DMS79 treated with DMSO at 0.1 percent for 48 hours (cell line): Measurements from ENCODE around the gene YTHDF1.
"Not testable (repeated sequence)": the region's sequence is repeated elsewhere in the genome, so short reads cannot be mapped to it uniquely, and the experiment has no call there.

Source experiments
- DNase-seq: peaks from one replicate; lab custom pipeline; 2025; lab: John Stamatoyannopoulos, UW

The YTHDF1 gene

GRCh38 chr20:63216041-63216848 lies at the start of gene YTHDF1:
Gene YTHDF1 (minus strand): TSS chr20:63216131. CDS start chr20:63215892, 239 bp downstream.
- peak; percentile 96 for DNase-seq

GRCh38 chr20:63264519-63264918 lies 48.6 kb upstream of the YTHDF1 start:
- DNase-seq, result no peak

GRCh38 chr20:63264000-63264399 lies 48.1 kb upstream of the YTHDF1 start:
- DNase-seq, result no peak

DNA sequence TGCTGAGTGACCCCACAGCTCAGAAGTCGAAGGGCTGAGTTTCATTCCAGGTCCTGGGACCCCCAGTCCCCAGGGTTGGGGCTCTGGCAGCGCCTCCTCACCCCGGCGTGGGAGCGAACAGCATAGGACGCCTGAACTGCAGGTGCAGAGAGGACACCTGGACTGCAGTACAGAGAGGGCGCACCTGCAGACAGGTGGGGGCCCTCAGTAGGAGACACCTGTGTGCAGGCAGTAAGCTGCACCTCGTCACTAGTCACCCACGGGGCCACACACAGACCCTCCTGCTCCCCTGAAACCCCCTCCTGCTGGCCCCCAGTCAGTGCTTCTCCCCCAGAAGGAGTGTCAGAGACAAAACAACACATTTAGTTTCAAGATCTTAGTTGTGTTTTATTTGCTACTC lies 46.9 kb upstream of the YTHDF1 start:
- DNase-seq, result no peak

- DNase-seq, result no peak
These were observed 46.0 kb upstream of the YTHDF1 start for GRCh38 chr20:63261795-63262528.

DNA sequence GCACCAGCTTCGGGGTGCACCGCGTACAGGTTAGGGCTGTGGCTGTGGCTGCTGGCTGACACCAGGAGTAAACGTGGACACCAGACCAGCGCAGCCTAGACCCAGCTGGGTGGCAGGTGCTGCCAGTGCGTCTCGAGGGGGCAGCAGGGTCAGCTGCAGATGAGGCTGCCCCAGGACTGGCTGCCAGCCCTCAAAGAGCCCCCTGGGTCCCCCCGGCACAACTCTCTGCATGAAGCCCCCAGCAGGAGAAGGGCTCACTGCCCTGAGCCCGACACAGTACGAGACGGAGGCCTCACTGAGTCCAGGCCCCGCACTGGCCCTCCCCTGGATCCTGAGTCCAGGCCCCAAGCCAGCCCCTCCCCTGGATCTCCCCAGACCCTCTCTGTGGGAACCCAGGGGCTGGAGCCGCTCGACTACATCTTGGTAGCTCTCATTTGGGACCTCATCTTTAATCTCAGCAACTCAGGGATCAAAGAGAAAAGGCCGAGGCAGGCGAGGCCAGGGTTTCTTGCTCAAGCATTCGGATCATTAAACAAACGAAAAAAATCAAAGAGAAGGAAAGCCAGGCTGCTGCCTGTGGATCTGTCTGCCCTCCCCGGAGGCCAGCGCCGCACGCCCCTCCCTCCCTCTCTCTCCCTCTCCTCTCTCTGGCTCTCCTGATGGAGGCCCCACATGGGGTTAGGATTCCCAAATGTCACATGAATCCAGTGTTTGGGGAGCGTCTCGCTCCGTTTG lies 45.3 kb upstream of the YTHDF1 start:
- no peak for DNase-seq

- DNase-seq, result no peak
These were observed 44.6 kb upstream of the YTHDF1 start for GRCh38 chr20:63260521-63260920.

GRCh38 chr20:63259734-63260460 lies 44.0 kb upstream of the YTHDF1 start:
- no peak for DNase-seq

- no peak for DNase-seq
These were observed 42.9 kb upstream of the YTHDF1 start for GRCh38 chr20:63258781-63259180.

- DNase-seq, result no peak
These were observed 41.7 kb upstream of the YTHDF1 start for GRCh38 chr20:63257629-63258028.

- DNase-seq, result no peak
These were observed 41.0 kb upstream of the YTHDF1 start for GRCh38 chr20:63256954-63257353.

DNA sequence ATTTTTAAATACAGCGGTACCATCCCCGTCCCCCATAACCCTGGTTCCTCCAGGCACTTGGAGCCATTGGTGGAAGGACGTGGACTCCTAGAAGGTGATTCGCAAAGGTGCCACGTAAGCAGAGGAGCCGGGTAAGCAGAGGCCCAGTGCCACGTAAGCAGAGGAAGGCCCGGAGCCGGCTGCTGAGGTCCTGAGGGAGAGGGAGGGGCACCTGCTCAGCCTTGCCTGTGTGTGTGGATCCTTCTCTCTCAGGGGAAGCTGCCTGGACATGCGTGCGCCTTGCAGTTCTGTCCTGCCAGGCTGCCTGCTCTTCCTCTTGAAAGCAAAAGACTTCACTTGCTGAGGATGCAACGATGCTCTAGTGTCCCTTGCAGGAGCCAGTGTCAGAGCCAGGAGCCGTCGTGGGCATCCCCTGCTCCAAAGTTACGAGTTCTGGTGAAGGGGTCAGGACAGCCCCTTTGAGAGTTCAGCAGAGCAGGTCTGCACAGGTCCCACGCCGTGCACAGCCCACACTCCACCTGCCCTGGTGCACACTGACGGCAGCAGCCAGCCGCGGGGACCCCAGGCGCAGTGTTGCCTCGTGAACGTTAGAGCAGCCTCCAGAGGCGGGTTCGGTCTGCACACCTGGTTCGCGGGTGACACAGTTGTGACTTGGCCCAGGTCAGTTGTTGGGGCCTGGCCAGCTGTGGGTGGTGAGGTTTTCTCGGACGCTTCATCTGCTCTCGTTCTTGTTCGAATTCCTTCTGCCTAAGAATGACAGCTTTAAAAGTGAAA lies 40.2 kb upstream of the YTHDF1 start:
- peak; percentile 47 for DNase-seq

- no peak for DNase-seq
These were observed 38.9 kb upstream of the YTHDF1 start for GRCh38 chr20:63254606-63255384.

DNA sequence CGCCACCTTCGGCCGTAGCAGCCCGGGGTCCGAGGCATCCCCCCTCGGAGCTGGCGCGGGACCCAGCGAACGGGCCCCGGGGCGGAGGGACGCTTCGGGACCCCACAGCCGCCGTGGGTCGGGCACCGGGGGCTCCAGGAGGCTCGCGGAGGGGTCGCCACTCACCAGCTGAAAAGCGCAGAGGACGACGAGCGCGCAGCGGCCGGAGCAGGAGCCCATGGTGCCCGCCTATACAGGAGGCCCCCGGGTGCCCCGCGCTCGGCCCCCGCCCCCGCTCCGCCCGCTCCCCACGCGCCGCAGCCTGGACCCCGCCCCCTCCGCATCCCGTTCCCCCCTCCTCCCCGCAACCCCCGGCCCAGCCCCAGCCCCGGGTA lies 38.3 kb upstream of the YTHDF1 start, which contains the start of gene NKAIN4:
NKAIN4 (minus strand) TSS at position 232 of the 374 bp plus-strand sequence; CDS start at position 219, 13 bp downstream.
- DNase-seq, result no peak

DNA sequence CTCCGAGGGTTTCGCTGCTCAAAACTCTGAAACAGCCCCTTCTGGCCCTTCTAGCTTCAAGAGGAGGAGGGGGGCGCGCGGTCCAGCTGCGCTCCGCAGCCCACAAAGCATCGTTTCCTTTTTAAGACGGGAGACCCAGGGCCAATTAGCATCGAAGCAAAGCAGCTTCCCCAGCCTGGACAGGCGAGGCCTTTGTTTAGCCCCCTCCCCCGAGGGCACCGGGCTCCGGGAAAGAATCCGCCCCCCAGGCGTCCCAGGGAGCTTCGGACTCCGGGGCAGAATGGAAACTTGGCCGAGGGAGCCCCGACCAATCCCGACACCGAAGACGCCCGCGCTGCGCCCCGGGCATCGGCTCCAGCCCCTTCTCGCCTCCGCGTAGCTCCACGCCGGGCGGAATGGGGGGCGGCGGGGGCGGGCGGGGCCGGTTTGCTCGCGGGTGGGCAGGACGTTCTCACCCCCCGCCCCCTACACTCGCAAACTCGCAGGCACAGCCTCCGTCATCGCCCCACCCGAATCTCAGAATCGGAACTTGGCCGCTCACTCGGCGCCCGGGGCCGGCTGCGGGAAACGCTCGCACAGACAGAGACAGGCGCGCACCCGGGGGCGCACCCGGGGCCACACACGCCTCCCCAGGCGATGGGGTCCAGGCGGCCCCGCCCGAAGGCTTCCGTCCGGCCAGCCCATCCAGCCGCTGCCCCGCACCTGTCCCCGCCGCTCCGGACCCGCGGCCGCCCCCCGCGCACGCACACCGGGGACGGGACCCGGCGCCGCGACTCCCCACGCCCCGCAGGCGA lies 37.7 kb upstream of the YTHDF1 start:
- DNase-seq, result no peak

DNA sequence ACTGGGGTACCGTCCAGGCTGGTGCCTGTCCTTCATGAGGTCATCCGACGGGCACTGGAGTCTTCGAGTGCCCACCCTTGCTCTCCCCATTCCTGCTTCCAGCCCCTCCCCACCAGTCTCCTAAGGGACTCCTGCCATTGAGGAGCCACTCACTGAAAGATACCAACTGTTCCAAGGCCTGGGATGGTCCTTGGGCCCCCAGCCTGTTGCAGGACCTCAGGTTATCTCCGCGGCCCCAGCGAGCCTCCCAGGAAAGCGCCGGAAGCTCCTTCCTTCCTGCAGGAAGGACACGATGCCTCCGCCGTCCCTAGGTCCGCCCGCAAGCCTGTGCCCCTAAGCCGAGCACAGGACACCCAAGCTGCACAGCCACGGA lies 37.1 kb upstream of the YTHDF1 start:
- no peak for DNase-seq

GRCh38 chr20:63252284-63252711 lies 36.4 kb upstream of the YTHDF1 start:
- DNase-seq, result no peak

DNA sequence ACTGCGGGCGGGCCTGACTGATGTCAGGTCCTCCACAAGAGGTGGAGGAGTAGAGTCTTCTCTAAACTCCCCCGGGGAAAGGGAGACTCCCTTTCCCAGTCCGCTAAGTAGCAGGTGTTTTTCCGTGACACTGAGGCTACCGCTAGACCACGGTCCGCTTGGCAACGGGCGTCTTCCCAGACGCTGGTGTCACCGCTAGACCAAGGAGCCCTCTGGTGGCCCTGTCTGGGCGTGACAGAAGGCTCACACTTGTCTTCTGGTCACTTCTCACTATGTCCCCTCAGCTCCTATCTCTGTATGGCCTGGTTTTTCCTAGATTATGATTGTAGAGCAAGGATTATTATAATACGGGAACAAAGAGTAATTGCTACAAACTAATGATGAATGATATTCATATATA lies 35.4 kb upstream of the YTHDF1 start:
- not testable (repeated sequence) for DNase-seq

DNA sequence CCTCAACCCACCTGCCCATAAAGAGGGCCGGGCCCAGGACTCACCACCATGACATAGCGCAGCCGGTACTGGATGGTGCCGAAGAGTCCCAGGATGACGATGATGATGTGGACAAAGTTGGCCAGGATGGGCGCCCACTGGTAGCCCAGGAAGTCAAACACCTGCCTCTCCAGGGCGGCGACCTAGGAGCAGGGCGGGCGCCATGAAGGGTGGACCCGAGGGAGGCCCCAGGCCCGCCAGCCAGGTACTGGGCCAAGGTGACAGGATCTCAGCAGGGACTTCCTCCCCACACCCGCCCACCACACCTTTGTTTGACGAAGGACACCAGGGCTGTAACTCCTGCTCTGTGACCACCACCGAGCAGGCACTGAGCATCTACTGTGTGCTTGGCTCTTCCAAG lies 34.0 kb upstream of the YTHDF1 start:
- DNase-seq, result no peak
